HepG2 (cell line): ENCODE measurements around the gene GOLPH3. TPM values are rescaled to one million over a fixed set of nuclear protein-coding genes. Genes with fewer than 3 reads are reported as not detected.

ENCODE experiments used
- ATAC-seq: fragments of 200-7000 bp; cut with Tn5 transposase; 3 replicates; pipeline ENCODE4 v1.9.1; 2020; ENCODE audit warnings: mild to moderate bottlenecking, moderate library complexity
- BruUV-seq: library from RNA; stranded (reverse); fragments of 400-500 nt; replicated peaks from 2 replicates; lab custom pipeline; 2021; lab: Mats Ljungman, UMichigan
- CTCF ChIA-PET: fragments of 300-600 bp; formaldehyde crosslinking; extraction: SDS; loops from one replicate; lab custom pipeline; 2021; ENCODE audit warnings: low total read pairs, inconsistent platforms, low intra/inter-chr PET ratio; lab: Yijun Ruan, JAX
- POLR2A ChIA-PET: fragments of 350-600 bp; sonication (Branson Sonifier 250); formaldehyde crosslinking; loops from one replicate; lab custom pipeline; 2020; ENCODE audit warnings: antibody characterized with exemption, inconsistent platforms; lab: Yijun Ruan, JAX
- DNase-seq: peaks from one replicate; pipeline ENCODE4 v3.0.0-alpha.2; 2015; ENCODE audit warnings: low spot score
- FAIRE-seq: peaks from 3 replicates; lab custom pipeline; 2011; peaks lifted over from hg19 to GRCh38; lab: Jason Lieb, UNC
- H2AFZ ChIP-seq: one replicate; pipeline ENCODE4 v1.6.1; 2011; ENCODE audit warnings: low read length, inconsistent platforms
- H3K27ac ChIP-seq: fragments of 300-600 bp; 3 replicates; pipeline ENCODE4 v1.8.0; 2011; ENCODE audit warnings: mixed run types, mild to moderate bottlenecking, mixed read lengths, low read length, inconsistent platforms; ENCODE audit not compliant: insufficient read depth; ENCODE audit errors: extremely low read length
- H3K27me3 ChIP-seq, 2 experiments: fragments of 200-600 bp in 1 of 2; 2 replicates in 1 of 2; 3 replicates in 1 of 2; pipeline versions ENCODE4 v1.6.0 to v1.8.0; 2011; ENCODE audit warnings: low read length in 2 of 2, mild to moderate bottlenecking in 2 of 2, moderate library complexity in 2 of 2, inconsistent platforms in 1 of 2; ENCODE audit not compliant: insufficient read depth in 2 of 2, control insufficient read depth in 1 of 2
- H3K36me3 ChIP-seq, 2 experiments: fragments of 200-600 bp in 1 of 2; replicated peaks in 1 of 2; 2 replicates in 1 of 2; 3 replicates in 1 of 2; pipeline versions ENCODE4 v1.5.1 to v1.8.0; 2011; ENCODE audit warnings: low read length in 2 of 2, inconsistent platforms in 1 of 2; ENCODE audit not compliant: insufficient read depth in 2 of 2, control insufficient read depth in 1 of 2
- H3K4me1 ChIP-seq: 2 replicates; pipeline ENCODE4 v1.5.1; 2012; ENCODE audit warnings: low read length, inconsistent platforms; ENCODE audit not compliant: insufficient read depth
- H3K4me2 ChIP-seq: 2 replicates; pipeline ENCODE4 v1.6.0; 2011; ENCODE audit warnings: low read depth, low read length, inconsistent platforms
- H3K4me3 ChIP-seq, 3 experiments: fragments of 200-600 bp in 1 of 3; sonication (generic), shearing (Covaris generic) in 1 of 3; replicated peaks in 1 of 3; 2 replicates each; pipeline ENCODE4 v1.5.1; 2011 to 2016; ENCODE audit warnings: low read length in 3 of 3, inconsistent platforms in 2 of 3, low read depth in 2 of 3, mild to moderate bottlenecking in 2 of 3, control low read depth in 1 of 3, mixed read lengths in 1 of 3; ENCODE audit not compliant: insufficient read depth in 1 of 3
- H3K79me2 ChIP-seq: one replicate; pipeline ENCODE4 v1.6.1; 2011; ENCODE audit warnings: low read length, inconsistent platforms; ENCODE audit not compliant: insufficient read depth
- H3K9ac ChIP-seq: 2 replicates; pipeline ENCODE4 v1.6.0; 2011; ENCODE audit warnings: mild to moderate bottlenecking, low read depth, low read length, inconsistent platforms; ENCODE audit not compliant: insufficient read depth
- H3K9me3 ChIP-seq: 2 replicates; pipeline ENCODE4 v1.5.1; 2012; ENCODE audit warnings: mild to moderate bottlenecking, low read length
- H4K20me1 ChIP-seq: 2 replicates; pipeline ENCODE4 v1.6.0; 2011; ENCODE audit warnings: inconsistent platforms, mild to moderate bottlenecking, low read length, moderate library complexity; ENCODE audit not compliant: insufficient read depth
- EED ChIP-seq: sonication (generic); formaldehyde crosslinking; IDR thresholded peaks from 2 replicates; pipeline ENCODE4 v1.5.0; 2020; ENCODE audit warnings: mild to moderate bottlenecking, missing genetic modification reagents
- FIP1L1 ChIP-seq: fragments of 200-400 bp; formaldehyde crosslinking; IDR thresholded peaks from 2 replicates; pipeline ENCODE4 v1.6.1; 2018; ENCODE audit warnings: low read depth, mild to moderate bottlenecking, low read length, moderate library complexity, borderline replicate concordance; ENCODE audit not compliant: insufficient read depth
- FOXC1 ChIP-seq: sonication (generic); formaldehyde crosslinking; IDR thresholded peaks from 2 replicates; pipeline ENCODE4 v1.8.0; 2022; ENCODE audit warnings: mild to moderate bottlenecking, missing genetic modification reagents, borderline replicate concordance
- HIC2 ChIP-seq: sonication (generic); formaldehyde crosslinking; IDR thresholded peaks from 2 replicates; pipeline ENCODE4 v1.9.0; 2022; ENCODE audit warnings: low read depth, missing genetic modification reagents
- REST ChIP-seq, 2 experiments: IDR thresholded peaks; 2 replicates each; pipeline ENCODE4 v1.6.1; 2011 to 2012; ENCODE audit warnings: low read length in 2 of 2, borderline replicate concordance in 1 of 2, low read depth in 1 of 2, mild to moderate bottlenecking in 1 of 2, moderate library complexity in 1 of 2
- ZNF136 ChIP-seq: sonication (generic); formaldehyde crosslinking; IDR thresholded peaks from 2 replicates; pipeline ENCODE4 v1.8.1; 2022; ENCODE audit warnings: low read depth, mild to moderate bottlenecking, moderate library complexity, missing genetic modification reagents
- ZNF281 ChIP-seq: sonication (generic); formaldehyde crosslinking; IDR thresholded peaks from 2 replicates; pipeline ENCODE4 v1.4.0; 2020; ENCODE audit warnings: missing genetic modification reagents, borderline replicate concordance
- ZNF468 ChIP-seq: sonication (generic); formaldehyde crosslinking; IDR thresholded peaks from 2 replicates; pipeline ENCODE4 v1.8.0; 2022; ENCODE audit warnings: mild to moderate bottlenecking, moderate library complexity, missing genetic modification reagents
- ZNF772 ChIP-seq: sonication (generic); formaldehyde crosslinking; IDR thresholded peaks from 2 replicates; pipeline ENCODE4 v1.5.0; 2020; ENCODE audit warnings: mild to moderate bottlenecking, missing genetic modification reagents
- WGBS: methylation state at CpG from one replicate; pipeline ENCODE4 v1.1.6; 2017; ENCODE audit warnings: low lambda C conversion rate; 5-methylcytosine and 5-hydroxymethylcytosine counted together
- in situ Hi-C: cut with HindIII; loops from 2 replicates; pipeline ENCODE4 v1.10.0; 2017; ENCODE audit warnings: low pct_unique_long_range_greater_than_20kb; ENCODE audit not compliant: extremely low pct_ligation_motif_present
- intact Hi-C: fragments of 100-400 bp; cut with micrococcal nuclease; formaldehyde crosslinking; loops from one replicate; pipeline ENCODE4 v1.10.0; 2022; ENCODE audit not compliant: unreplicated experiment
- polyA plus RNA-seq, 8 experiments: library from polyadenylated mRNA; depleted of rRNA in 3 of 8; stranded (reverse) in 7 of 8; unstranded in 1 of 8; fragments of >200 nt; fragmentation: Illumina TruSeq in 4 of 8; extraction: Trizol in 4 of 8; gene quantifications; 2 replicates each; pipeline versions ENCODE4 v1.2.1 to v1.2.3, GENCODE V29; 2011 to 2016; ENCODE audit warnings: low read depth in 4 of 8, missing spikeins in 1 of 8, mixed read lengths in 1 of 8; ENCODE audit not compliant: insufficient read depth in 1 of 8
- total RNA-seq, 5 experiments: library from RNA; depleted of rRNA; stranded (reverse); fragments of >200 nt; fragmentation: Illumina TruSeq; extraction: Trizol; gene quantifications; 2 replicates each; pipeline ENCODE4 v1.2.3, GENCODE V29; 2016; ENCODE audit warnings: low read depth in 1 of 5

GOLPH3 gene
- total and polyA plus RNA-seq, 2 of the 13 experiments (the other 11 are each of a cell fraction or from before 2014, with no cell fraction given) = 59.5 to 84.5 TPM

GRCh38 chr5:32092938-32093812, 80.9 kb downstream of the GOLPH3 start:
- Histone ChIP-seq H3K4me3 (no peak overlapping the region), H4K20me1 (no peaks in the 10 kb centered on the region), H2AFZ (no peak overlapping the region), H3K9ac (no peak overlapping the region), H3K36me3 (peaks cover 0 to 1% of the 10 kb centered on the region in 2 experiments; a peak in 1 of 5 replicates), H3K27me3 (no peaks in the 10 kb centered on the region), H3K79me2 (no peaks in the 10 kb centered on the region), H3K9me3 (no peaks in the 10 kb centered on the region), H3K27ac (no peak overlapping the region), H3K4me2 (no peak overlapping the region), H3K4me1 (peaks cover 16% of the 10 kb centered on the region)
- WGBS = 56% methylated on average over 19 of the region's 20 CpGs
- BruUV-seq = no TSS peak
- FAIRE-seq (peak; percentile 88), DNase-seq (peak; percentile 75), ATAC-seq (peak; percentile 84)
- POLR2A ChIA-PET = no interaction called here
- intact Hi-C loops (loop anchor here (1.0 to 5.0 kb wide), 3 partner anchors 164 to 511 kb away; no protein-coding TSS in a partner anchor), in situ Hi-C loops (loop anchor here (10.0 kb wide), 1 partner anchor 518 kb away; no protein-coding TSS in a partner anchor)
- CTCF ChIA-PET = interaction anchor here (1.1 to 2.5 kb wide), 2 partner anchors 266 to 268 kb away, joined by 3 to 14 read pairs; no protein-coding TSS in a partner anchor
- TF ChIP-seq EED = no peak
- no peak for TF ChIP-seq REST (IDR thresholded peaks at IDR 0.05; ENCODE audit: borderline replicate concordance in 1 of 2, low read depth in 1 of 2, low read length in 2 of 2)
- 0 out of 2 replicates have a peak, but pooled peaks have one; percentile 11 for TF ChIP-seq ZNF772 (CRISPR knock-in tag)
- no peak for TF ChIP-seq FIP1L1
- no peak for TF ChIP-seq FOXC1 (CRISPR knock-in tag)
- TF ChIP-seq ZNF281 (CRISPR knock-in tag) = no peak
- TF ChIP-seq HIC2 (CRISPR knock-in tag) = no peak
- TF ChIP-seq ZNF136 = no peak
- no peak for TF ChIP-seq ZNF468
